ENCODE results near the gene ZNF439. TPM values are rescaled to one million over a fixed set of nuclear protein-coding genes. Genes with fewer than 3 reads are reported as not detected.

Gene ZNF439
- total RNA-seq, 1 donor from 2014 or later: 6.5 TPM

DNA sequence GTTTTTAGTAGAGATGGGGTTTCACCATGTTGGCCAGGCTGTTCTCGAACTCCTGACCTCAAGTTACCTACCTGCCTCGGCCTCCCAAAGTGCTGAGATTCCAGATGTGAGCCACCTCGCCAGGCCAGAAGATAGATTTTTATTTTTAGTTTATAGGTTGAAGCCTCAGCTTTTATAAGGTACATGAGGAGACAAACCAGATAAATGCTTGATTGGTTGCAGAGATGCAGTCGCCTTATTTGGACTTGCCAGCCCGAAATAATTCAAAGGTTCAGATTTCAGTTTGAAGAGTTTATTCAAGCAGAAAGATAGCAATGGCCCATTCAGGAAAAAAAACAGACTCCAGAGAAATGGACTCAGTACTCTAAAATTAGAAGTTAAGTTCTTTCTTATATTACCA lies 42.1 kb downstream of the ZNF439 start:
- Histone ChIP-seq H2AFZ (replicated peaks) (no peak overlapping the region), H3K79me2 (ENCODE audit: low read depth) (peaks cover 73% of the 10 kb centered on the region), H3K27me3 (no peaks in the 10 kb centered on the region), H3K9me3 (ENCODE audit: low read depth) (peaks cover 23% of the 10 kb centered on the region), H3K4me2 (peak overlapping the region; percentile 80), H4K20me1 (ENCODE audit: low read depth) (no peaks in the 10 kb centered on the region), H3F3A (ENCODE audit: low read depth) (peaks cover 34% of the 10 kb centered on the region), H3K4me3 (peak overlapping the region; percentile 80), H3K9ac (no peak overlapping the region), H3K36me3 (peaks cover 32% of the 10 kb centered on the region), H3K4me1 (peaks cover 22% of the 10 kb centered on the region), H3K27ac (peak overlapping the region; percentile 87)
- Mint-ChIP-seq H3K36me3 (peaks cover 69% of the 10 kb centered on the region), H3K4me1 (peaks cover 24% of the 10 kb centered on the region), H3K27ac (no peak overlapping the region), H3K27me3 (ENCODE audit: insufficient read depth, low read depth) (peaks cover 7% of the 10 kb centered on the region), H3K9me3 (peaks cover 81% of the 10 kb centered on the region), H3K4me3 (peak overlapping the region; percentile 3)
- no peak for DNase-seq (ENCODE audit: low spot score)
- no peak for TF ChIP-seq EZH2phosphoT487 (IDR thresholded peaks at IDR 0.05)
- TF ChIP-seq, protein P1, sequence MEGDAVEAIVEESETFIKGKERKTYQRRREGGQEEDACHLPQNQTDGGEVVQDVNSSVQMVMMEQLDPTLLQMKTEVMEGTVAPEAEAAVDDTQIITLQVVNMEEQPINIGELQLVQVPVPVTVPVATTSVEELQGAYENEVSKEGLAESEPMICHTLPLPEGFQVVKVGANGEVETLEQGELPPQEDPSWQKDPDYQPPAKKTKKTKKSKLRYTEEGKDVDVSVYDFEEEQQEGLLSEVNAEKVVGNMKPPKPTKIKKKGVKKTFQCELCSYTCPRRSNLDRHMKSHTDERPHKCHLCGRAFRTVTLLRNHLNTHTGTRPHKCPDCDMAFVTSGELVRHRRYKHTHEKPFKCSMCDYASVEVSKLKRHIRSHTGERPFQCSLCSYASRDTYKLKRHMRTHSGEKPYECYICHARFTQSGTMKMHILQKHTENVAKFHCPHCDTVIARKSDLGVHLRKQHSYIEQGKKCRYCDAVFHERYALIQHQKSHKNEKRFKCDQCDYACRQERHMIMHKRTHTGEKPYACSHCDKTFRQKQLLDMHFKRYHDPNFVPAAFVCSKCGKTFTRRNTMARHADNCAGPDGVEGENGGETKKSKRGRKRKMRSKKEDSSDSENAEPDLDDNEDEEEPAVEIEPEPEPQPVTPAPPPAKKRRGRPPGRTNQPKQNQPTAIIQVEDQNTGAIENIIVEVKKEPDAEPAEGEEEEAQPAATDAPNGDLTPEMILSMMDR (IDR thresholded peaks at IDR 0.05): no peak
- TF ChIP-seq EZH2 (IDR thresholded peaks at IDR 0.05): no peak

DNA sequence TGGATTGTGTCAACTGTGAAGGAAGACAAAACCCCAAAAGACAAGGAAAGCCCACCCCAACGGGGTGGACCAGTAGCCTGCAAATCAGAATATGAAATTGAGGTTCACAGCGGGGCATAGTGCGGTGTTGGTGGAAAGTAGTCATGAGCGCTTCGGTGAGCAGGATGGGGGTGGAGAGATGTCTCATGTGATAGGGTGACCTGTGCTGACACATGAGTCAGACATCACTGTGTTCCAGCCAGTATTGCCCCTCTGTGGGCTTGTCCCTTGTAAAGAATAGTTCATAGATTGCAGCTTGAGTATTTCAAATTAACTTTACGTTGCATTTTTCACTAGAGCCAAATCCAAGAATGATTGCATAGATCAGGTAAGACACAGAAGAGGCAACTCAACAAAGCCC lies 46.3 kb downstream of the ZNF439 start:
- Mint-ChIP-seq H3K27ac (no peak overlapping the region), H3K27me3 (ENCODE audit: insufficient read depth, low read depth) (peaks cover 3% of the 10 kb centered on the region), H3K4me3 (no peak overlapping the region), H3K4me1 (peaks cover 5% of the 10 kb centered on the region), H3K9me3 (peaks cover 78% of the 10 kb centered on the region), H3K36me3 (peaks cover 65% of the 10 kb centered on the region)
- no peak overlapping the region for H3K4me3 ChIP-seq
- peaks cover 32% of the 10 kb centered on the region for H3K36me3 ChIP-seq
- H3K27ac ChIP-seq: no peak overlapping the region
- no peak overlapping the region for H2AFZ ChIP-seq (replicated peaks)
- H3F3A ChIP-seq (ENCODE audit: low read depth): peaks cover 13% of the 10 kb centered on the region
- no peak for DNase-seq (ENCODE audit: low spot score)
- peaks cover 91% of the 10 kb centered on the region for H3K79me2 ChIP-seq (ENCODE audit: low read depth)
- H3K9ac ChIP-seq: no peak overlapping the region
- TF ChIP-seq EZH2phosphoT487 (IDR thresholded peaks at IDR 0.05): no peak
- TF ChIP-seq, protein P1 (IDR thresholded peaks at IDR 0.05): no peak
- no peak overlapping the region for H3K4me2 ChIP-seq
- H3K9me3 ChIP-seq (ENCODE audit: low read depth): peaks cover 26% of the 10 kb centered on the region
- no peaks in the 10 kb centered on the region for H3K27me3 ChIP-seq
- H4K20me1 ChIP-seq (ENCODE audit: low read depth): no peaks in the 10 kb centered on the region
- H3K4me1 ChIP-seq: peaks cover 5% of the 10 kb centered on the region

DNA sequence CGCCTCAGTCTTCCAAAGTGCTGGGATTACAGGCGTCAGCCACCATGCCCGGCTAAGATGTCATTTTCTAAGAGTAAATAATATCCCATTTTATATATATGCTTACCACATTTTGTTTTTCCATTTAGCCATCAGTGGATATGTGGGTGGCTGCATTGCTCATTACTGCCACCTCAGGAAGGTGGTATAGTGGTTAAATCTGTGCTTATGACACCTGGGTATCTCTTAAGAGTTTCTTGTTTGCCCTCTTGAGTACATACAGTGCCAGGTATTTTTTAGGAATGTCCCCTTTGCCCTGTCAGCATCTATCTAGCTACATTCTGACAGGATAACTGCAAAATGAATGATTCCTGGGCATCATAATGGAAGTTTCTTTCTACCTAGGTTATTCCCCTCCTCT lies 53.7 kb downstream of the ZNF439 start:
- Histone ChIP-seq H3K27me3 (peaks cover 4% of the 10 kb centered on the region), H3K79me2 (ENCODE audit: low read depth) (peaks cover 51% of the 10 kb centered on the region), H3K36me3 (peaks cover 52% of the 10 kb centered on the region), H3K4me3 (no peak overlapping the region), H3K9me3 (ENCODE audit: low read depth) (peaks cover 59% of the 10 kb centered on the region), H3K9ac (no peak overlapping the region), H3F3A (ENCODE audit: low read depth) (peaks cover 23% of the 10 kb centered on the region), H4K20me1 (ENCODE audit: low read depth) (no peaks in the 10 kb centered on the region), H2AFZ (replicated peaks) (no peak overlapping the region), H3K4me2 (no peak overlapping the region), H3K27ac (no peak overlapping the region), H3K4me1 (no peaks in the 10 kb centered on the region)
- Mint-ChIP-seq H3K27me3 (ENCODE audit: insufficient read depth, low read depth) (peaks cover 7% of the 10 kb centered on the region), H3K4me1 (no peaks in the 10 kb centered on the region), H3K27ac (no peak overlapping the region), H3K36me3 (peaks cover 65% of the 10 kb centered on the region), H3K4me3 (no peak overlapping the region), H3K9me3 (peaks cover 76% of the 10 kb centered on the region)
- DNase-seq (ENCODE audit: low spot score): no peak
- TF ChIP-seq, protein P1 (IDR thresholded peaks at IDR 0.05): no peak
- no peak for TF ChIP-seq EZH2 (IDR thresholded peaks at IDR 0.05)
